ENCODE measurements around the gene WHRN.

The WHRN gene

GRCh38 chr9:114513055-114513958, 8.0 kb upstream of the WHRN start:
- DNase-seq = no peak

- no peak for DNase-seq
Measured at GRCh38 chr9:114511978-114512874, 7.0 kb upstream of the WHRN start.

GRCh38 chr9:114507726-114508125, 2.5 kb upstream of the WHRN start:
- no peak for DNase-seq

- DNase-seq = no peak
Measured at GRCh38 chr9:114506082-114506390, 763 bp upstream of the WHRN start.

- no peak for DNase-seq
Measured at GRCh38 chr9:114504341-114505186, 709 bp downstream of the WHRN start.

GRCh38 chr9:114503522-114504340, 1.5 kb downstream of the WHRN start:
- DNase-seq = no peak

GRCh38 chr9:114503009-114503408, 2.3 kb downstream of the WHRN start:
- DNase-seq = no peak

- DNase-seq = no peak
Measured at GRCh38 chr9:114501796-114502682, 3.2 kb downstream of the WHRN start.

GRCh38 chr9:114500697-114501292, 4.5 kb downstream of the WHRN start:
- no peak for DNase-seq

GRCh38 chr9:114499941-114500696, 5.2 kb downstream of the WHRN start:
- no peak for DNase-seq

- DNase-seq = no peak
Measured at GRCh38 chr9:114499528-114499927, 5.7 kb downstream of the WHRN start.

- no peak for DNase-seq
Measured at GRCh38 chr9:114497727-114498382, 7.4 kb downstream of the WHRN start.

- no peak for DNase-seq
Measured at GRCh38 chr9:114497236-114497635, 8.0 kb downstream of the WHRN start.

GRCh38 chr9:114496011-114496410, 9.3 kb downstream of the WHRN start:
- DNase-seq = no peak

GRCh38 chr9:114494776-114495569, 10.3 kb downstream of the WHRN start:
- no peak for DNase-seq

GRCh38 chr9:114493521-114494184, 11.6 kb downstream of the WHRN start:
- DNase-seq = no peak

GRCh38 chr9:114492991-114493390, 12.3 kb downstream of the WHRN start:
- no peak for DNase-seq
